ENCODE measurements around the gene RIOX2. TPM values are rescaled to one million over a fixed set of nuclear protein-coding genes. Genes with fewer than 3 reads are reported as not detected.
"Not testable (repeated sequence)": the region's sequence is repeated elsewhere in the genome, so short reads cannot be mapped to it uniquely, and the experiment has no call there.

Gene RIOX2
- total RNA-seq, 1 donor from 2014 or later, result 35.2 TPM

- DNase-seq (ENCODE audit: low spot score), result no peak
These were observed 57.8 kb downstream of the RIOX2 start for GRCh38 chr3:97914388-97914787.

GRCh38 chr3:97911459-97911858 is 60.8 kb downstream of the RIOX2 start:
- DNase-seq (ENCODE audit: low spot score), result no peak

- DNase-seq (ENCODE audit: low spot score), result no peak
These were observed 61.3 kb downstream of the RIOX2 start for GRCh38 chr3:97910931-97911351.

- not testable (repeated sequence) for DNase-seq (ENCODE audit: low spot score)
These were observed 61.9 kb downstream of the RIOX2 start for GRCh38 chr3:97910236-97910831.

- DNase-seq (ENCODE audit: low spot score), result not testable (repeated sequence)
These were observed 62.4 kb downstream of the RIOX2 start for GRCh38 chr3:97909830-97910229.

GRCh38 chr3:97901313-97902248 is 70.7 kb downstream of the RIOX2 start:
- no peak for DNase-seq (ENCODE audit: low spot score)

GRCh38 chr3:97899331-97899730 is 72.9 kb downstream of the RIOX2 start:
- no peak for DNase-seq (ENCODE audit: low spot score)

- no peak for DNase-seq (ENCODE audit: low spot score)
These were observed 75.7 kb downstream of the RIOX2 start for GRCh38 chr3:97896547-97896946.

- DNase-seq (ENCODE audit: low spot score), result no peak
These were observed 76.1 kb downstream of the RIOX2 start for GRCh38 chr3:97896129-97896528.

- no peak for DNase-seq (ENCODE audit: low spot score)
These were observed 77.0 kb downstream of the RIOX2 start for GRCh38 chr3:97895216-97895615.

- DNase-seq (ENCODE audit: low spot score), result no peak
These were observed 79.4 kb downstream of the RIOX2 start for GRCh38 chr3:97892852-97893251.

Other genes starting within 250 kb of the RIOX2 start
- gene ARL6, start 207.7 kb downstream of the RIOX2 start, total RNA-seq, result 4.0 TPM
- 39.4 TPM for gene CRYBG3, start 150.4 kb downstream of the RIOX2 start, total RNA-seq
- gene GABRR3, start 62.9 kb upstream of the RIOX2 start, total RNA-seq, result not detected
- not detected for gene OR5AC2, start 114.7 kb upstream of the RIOX2 start, total RNA-seq
- not detected for gene OR5H1, start 158.3 kb upstream of the RIOX2 start, total RNA-seq
- not detected for gene OR5H14, start 175.0 kb upstream of the RIOX2 start, total RNA-seq
- gene OR5H15, start 194.3 kb upstream of the RIOX2 start, total RNA-seq, result not detected